Ishikawa (cell line): ENCODE measurements around the gene VTI1A.

Experiments used
- CEBPB ChIP-seq: IDR thresholded peaks from 2 replicates; pipeline ENCODE4 v1.6.1; 2012
- CREB1 ChIP-seq: IDR thresholded peaks from 2 replicates; pipeline ENCODE4 v1.6.1; 2012; ENCODE audit warnings: low read depth
- EGR1 ChIP-seq: IDR thresholded peaks from 2 replicates; pipeline ENCODE4 v1.6.1; 2012
- EP300 ChIP-seq: IDR thresholded peaks from 2 replicates; pipeline ENCODE4 v1.6.1; 2012; ENCODE audit warnings: borderline replicate concordance
- FOXM1 ChIP-seq: IDR thresholded peaks from 2 replicates; pipeline ENCODE4 v1.6.1; 2012; ENCODE audit warnings: low read depth, borderline replicate concordance
- NFIC ChIP-seq: IDR thresholded peaks from 2 replicates; pipeline ENCODE4 v1.6.1; 2012
- RAD21 ChIP-seq: IDR thresholded peaks from 2 replicates; pipeline ENCODE4 v1.6.1; 2012; ENCODE audit warnings: low read depth
- TAF1 ChIP-seq: IDR thresholded peaks from 2 replicates; pipeline ENCODE4 v1.6.1; 2012; ENCODE audit warnings: low read depth, mild to moderate bottlenecking
- TCF12 ChIP-seq: IDR thresholded peaks from 2 replicates; pipeline ENCODE4 v1.6.1; 2012; ENCODE audit warnings: low read depth
- TEAD4 ChIP-seq: IDR thresholded peaks from 2 replicates; pipeline ENCODE4 v1.6.1; 2012
- YY1 ChIP-seq: IDR thresholded peaks from 2 replicates; pipeline ENCODE4 v1.6.1; 2012; ENCODE audit warnings: low read depth
- ZBTB7A ChIP-seq: IDR thresholded peaks from 2 replicates; pipeline ENCODE4 v1.6.1; 2012; ENCODE audit warnings: low read depth
- TF ChIP-seq, protein P1 (sequence below): IDR thresholded peaks from 2 replicates; pipeline ENCODE4 v1.6.1; 2012
- TF ChIP-seq, protein P2 (sequence below): IDR thresholded peaks from 2 replicates; pipeline ENCODE4 v1.6.1; 2012; ENCODE audit warnings: low read depth, mild to moderate bottlenecking
- TF ChIP-seq, protein P3 (sequence below): IDR thresholded peaks from 2 replicates; pipeline ENCODE4 v1.6.1; 2012

Gene VTI1A

DNA sequence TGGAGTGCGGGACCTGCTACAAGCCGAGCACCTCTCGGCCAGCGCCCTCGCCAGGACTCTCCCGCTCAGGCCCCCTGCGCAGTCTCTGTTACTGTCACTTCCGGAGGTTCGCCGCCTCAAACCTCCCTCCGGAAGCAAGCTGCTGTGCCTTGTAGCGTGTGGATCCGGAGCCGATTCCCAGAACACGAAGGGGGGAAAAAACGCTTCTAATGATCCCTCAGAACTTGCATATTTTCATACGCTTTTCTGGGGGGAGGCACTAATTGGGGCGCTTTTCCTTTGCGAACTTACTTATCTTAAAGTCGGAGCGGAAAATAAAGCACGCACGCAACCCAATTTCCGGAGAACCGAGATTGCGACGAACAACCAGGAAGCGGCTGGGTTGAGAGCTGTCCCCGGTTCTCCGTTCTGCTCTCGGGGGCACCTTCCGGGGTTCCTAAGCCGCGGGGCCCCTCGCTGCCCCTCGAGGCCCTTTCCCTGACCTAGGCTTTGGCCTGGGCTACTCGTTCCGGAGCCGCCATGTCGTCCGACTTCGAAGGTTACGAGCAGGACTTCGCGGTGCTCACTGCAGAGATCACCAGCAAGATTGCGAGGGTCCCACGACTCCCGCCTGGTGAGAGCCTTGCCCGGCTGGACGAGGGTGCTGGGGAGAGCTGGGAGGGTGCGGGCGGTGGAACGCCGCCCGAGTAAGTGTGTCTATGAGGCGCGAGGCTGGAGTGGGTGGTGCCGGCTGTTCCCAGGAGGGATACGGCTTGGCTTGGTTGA, at the start of gene VTI1A, which contains the start of gene ZDHHC6:
TSS of gene VTI1A (plus strand) at position 361 of the 765 bp plus-strand sequence. CDS start at position 520, 159 bp downstream.
TSS of gene ZDHHC6 (minus strand) at position 60 of the 765 bp plus-strand sequence. CDS start 1,478 bp downstream, outside the sequence.
- TF ChIP-seq TAF1 = peak; percentile 85
- TF ChIP-seq ZBTB7A = no peak
- TF ChIP-seq, protein P1, sequence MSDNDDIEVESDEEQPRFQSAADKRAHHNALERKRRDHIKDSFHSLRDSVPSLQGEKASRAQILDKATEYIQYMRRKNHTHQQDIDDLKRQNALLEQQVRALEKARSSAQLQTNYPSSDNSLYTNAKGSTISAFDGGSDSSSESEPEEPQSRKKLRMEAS = peak; percentile 79
- TF ChIP-seq NFIC = peak; percentile 51
- peak; percentile 42; the same call in 1 of the 2 replicates for TF ChIP-seq EP300
- peak; percentile 55 for TF ChIP-seq TCF12
- TF ChIP-seq CEBPB = no peak
- no peak for TF ChIP-seq EGR1
- TF ChIP-seq, protein P2, sequence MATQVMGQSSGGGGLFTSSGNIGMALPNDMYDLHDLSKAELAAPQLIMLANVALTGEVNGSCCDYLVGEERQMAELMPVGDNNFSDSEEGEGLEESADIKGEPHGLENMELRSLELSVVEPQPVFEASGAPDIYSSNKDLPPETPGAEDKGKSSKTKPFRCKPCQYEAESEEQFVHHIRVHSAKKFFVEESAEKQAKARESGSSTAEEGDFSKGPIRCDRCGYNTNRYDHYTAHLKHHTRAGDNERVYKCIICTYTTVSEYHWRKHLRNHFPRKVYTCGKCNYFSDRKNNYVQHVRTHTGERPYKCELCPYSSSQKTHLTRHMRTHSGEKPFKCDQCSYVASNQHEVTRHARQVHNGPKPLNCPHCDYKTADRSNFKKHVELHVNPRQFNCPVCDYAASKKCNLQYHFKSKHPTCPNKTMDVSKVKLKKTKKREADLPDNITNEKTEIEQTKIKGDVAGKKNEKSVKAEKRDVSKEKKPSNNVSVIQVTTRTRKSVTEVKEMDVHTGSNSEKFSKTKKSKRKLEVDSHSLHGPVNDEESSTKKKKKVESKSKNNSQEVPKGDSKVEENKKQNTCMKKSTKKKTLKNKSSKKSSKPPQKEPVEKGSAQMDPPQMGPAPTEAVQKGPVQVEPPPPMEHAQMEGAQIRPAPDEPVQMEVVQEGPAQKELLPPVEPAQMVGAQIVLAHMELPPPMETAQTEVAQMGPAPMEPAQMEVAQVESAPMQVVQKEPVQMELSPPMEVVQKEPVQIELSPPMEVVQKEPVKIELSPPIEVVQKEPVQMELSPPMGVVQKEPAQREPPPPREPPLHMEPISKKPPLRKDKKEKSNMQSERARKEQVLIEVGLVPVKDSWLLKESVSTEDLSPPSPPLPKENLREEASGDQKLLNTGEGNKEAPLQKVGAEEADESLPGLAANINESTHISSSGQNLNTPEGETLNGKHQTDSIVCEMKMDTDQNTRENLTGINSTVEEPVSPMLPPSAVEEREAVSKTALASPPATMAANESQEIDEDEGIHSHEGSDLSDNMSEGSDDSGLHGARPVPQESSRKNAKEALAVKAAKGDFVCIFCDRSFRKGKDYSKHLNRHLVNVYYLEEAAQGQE = peak; percentile 52
- peak; percentile 51; the same call in 1 of the 2 replicates for TF ChIP-seq FOXM1
- peak; percentile 71 for TF ChIP-seq YY1
- TF ChIP-seq, protein P3, sequence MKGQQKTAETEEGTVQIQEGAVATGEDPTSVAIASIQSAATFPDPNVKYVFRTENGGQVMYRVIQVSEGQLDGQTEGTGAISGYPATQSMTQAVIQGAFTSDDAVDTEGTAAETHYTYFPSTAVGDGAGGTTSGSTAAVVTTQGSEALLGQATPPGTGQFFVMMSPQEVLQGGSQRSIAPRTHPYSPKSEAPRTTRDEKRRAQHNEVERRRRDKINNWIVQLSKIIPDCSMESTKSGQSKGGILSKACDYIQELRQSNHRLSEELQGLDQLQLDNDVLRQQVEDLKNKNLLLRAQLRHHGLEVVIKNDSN = 0 out of 2 replicates have a peak, but pooled peaks have one; percentile 3
- peak; percentile 73; the same call in 1 of the 2 replicates for TF ChIP-seq CREB1

DNA sequence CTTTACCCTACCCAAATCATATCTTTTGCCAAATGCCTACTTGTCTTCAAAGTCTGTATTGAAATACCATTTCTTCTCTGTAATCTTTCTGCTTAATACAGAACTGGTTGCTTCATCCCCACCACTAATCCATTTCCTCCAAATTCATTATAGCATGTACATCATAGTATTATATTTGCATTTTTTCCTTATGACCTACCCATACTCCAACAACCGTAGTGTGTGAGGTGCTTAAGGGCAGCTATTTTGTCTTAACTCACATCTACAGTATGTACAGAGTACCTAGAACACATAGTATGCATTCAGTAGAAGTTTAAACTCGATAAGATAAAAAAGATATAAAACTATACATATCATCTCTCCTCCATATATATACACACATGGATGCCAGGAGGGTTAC, 49.4 kb upstream of the VTI1A start:
- TF ChIP-seq, protein P1 = no peak
- no peak for TF ChIP-seq TEAD4

DNA sequence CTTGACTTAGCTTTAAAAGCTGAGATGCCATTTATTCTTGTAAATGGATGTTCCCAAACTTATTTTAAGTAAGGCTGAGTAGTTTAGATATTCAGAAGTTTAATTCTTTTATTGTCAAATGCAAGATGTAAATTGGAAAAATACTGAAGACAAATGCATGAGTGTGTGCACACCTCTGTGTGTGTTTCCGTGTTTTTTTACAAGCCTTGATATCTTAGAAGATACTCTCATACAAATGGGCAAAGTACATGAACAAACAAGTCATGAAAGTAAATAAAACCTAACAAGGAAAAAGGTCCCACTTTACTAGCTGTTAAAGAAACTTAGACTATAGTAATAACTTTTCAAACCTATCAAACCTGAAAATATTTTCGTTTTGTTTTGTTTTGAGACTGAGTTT, 44.1 kb upstream of the VTI1A start:
- TF ChIP-seq, protein P1 = no peak
- TF ChIP-seq, protein P3 = no peak
- TF ChIP-seq, protein P2 = no peak
- no peak for TF ChIP-seq CEBPB
- no peak for TF ChIP-seq FOXM1
- TF ChIP-seq EGR1 = no peak
- TF ChIP-seq TCF12 = no peak
- TF ChIP-seq TEAD4 = no peak
- no peak for TF ChIP-seq NFIC

DNA sequence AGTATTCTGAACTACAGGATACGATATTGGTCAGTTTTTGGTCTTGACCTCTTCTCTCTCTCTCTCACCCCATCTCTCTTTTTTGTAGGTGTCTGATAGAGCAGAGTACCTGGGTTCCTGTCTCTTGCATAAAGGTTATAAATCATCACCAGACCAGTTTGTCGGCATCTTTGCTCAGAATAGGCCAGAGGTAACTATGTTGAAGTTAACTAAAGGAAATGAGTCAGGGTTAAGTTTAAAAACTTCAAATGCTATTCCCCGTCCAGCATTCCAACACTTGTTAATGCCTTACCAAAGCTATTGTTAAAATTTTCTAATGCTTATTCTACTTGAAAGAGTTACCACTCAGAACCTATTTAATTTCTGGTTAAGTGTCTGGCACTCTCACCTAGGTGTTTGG, 42.4 kb upstream of the VTI1A start:
- TF ChIP-seq, protein P3 = no peak
- TF ChIP-seq TEAD4 (no peak), YY1 (no peak), ZBTB7A (no peak), FOXM1 (no peak), TAF1 (no peak)

DNA sequence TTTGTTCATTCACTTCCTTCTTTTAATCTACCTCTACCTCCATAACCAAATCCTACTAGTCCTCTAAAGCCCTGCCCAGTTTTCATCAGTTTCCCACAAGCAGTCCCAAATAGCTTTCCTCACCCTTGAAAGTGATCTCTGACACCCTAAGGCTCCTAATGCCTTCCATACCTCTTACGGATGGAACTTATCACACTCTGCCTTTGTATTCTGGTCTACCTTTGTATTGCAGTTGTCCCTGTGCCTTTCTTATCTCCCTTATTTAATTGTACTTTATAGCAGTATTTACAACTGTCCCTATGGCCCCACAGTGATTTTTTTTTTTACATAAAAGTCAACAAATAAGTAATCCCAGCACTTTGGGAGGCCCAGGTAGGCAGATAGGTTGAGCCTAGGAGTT, 39.3 kb upstream of the VTI1A start:
- TF ChIP-seq YY1 = no peak

DNA sequence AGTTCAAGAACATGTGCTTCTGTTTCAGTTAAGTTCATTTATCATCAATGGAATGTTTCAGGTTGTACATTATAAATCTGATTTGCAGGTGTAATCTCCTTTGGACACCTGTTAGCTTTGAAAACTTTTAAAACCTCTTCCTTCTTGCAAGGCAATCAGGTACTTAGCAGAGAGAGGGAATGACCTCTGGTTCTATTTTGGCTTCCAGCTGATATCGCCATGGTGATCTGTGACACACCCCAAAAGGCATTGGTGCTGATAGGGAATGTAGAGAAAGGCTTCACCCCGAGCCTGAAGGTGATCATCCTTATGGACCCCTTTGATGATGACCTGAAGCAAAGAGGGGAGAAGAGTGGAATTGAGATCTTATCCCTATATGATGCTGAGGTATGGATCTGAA, 37.7 kb upstream of the VTI1A start:
- TF ChIP-seq YY1 (no peak), FOXM1 (no peak), CEBPB (no peak), RAD21 (no peak)
- TF ChIP-seq, protein P2 = no peak
- TF ChIP-seq, protein P3 = no peak
